Astrocyte (in vitro differentiated cells and primary cell): ENCODE data around the gene AZGP1. TPM values are rescaled to one million over a fixed set of nuclear protein-coding genes. Genes with fewer than 3 reads are reported as not detected.

Experiments
- DNase-seq: peaks from one replicate; pipeline ENCODE4 v3.0.0-alpha.2; 2010; ENCODE audit warnings: low read depth
- FAIRE-seq: peaks from 2 replicates; lab custom pipeline; 2011; peaks lifted over from hg19 to GRCh38; lab: Jason Lieb, UNC
- H2AFZ ChIP-seq: 2 replicates; pipeline ENCODE4 v1.6.0; 2012; ENCODE audit warnings: low read depth, low read length, inconsistent platforms
- H3K27ac ChIP-seq: 2 replicates; pipeline ENCODE4 v1.5.1; 2011; ENCODE audit warnings: low read depth, low read length, inconsistent platforms
- H3K27me3 ChIP-seq: 2 replicates; pipeline ENCODE4 v1.6.0; 2011; ENCODE audit warnings: low read length, inconsistent platforms; ENCODE audit not compliant: insufficient read depth
- H3K36me3 ChIP-seq: 2 replicates; pipeline ENCODE4 v1.5.1; 2011; ENCODE audit warnings: low read length, inconsistent platforms; ENCODE audit not compliant: insufficient read depth
- H3K4me1 ChIP-seq: 2 replicates; pipeline ENCODE4 v1.5.1; 2011; ENCODE audit warnings: low read length, inconsistent platforms; ENCODE audit not compliant: insufficient read depth
- H3K4me2 ChIP-seq: 2 replicates; pipeline ENCODE4 v1.6.0; 2012; ENCODE audit warnings: low read length, inconsistent platforms
- H3K4me3 ChIP-seq: 2 replicates; pipeline ENCODE4 v1.5.1; 2011; ENCODE audit warnings: low read depth, mild to moderate bottlenecking, low read length, inconsistent platforms; ENCODE audit not compliant: insufficient read depth
- H3K79me2 ChIP-seq: 2 replicates; pipeline ENCODE4 v1.6.0; 2012; ENCODE audit warnings: mild to moderate bottlenecking, low read length, inconsistent platforms; ENCODE audit not compliant: insufficient read depth
- H3K9ac ChIP-seq: 2 replicates; pipeline ENCODE4 v1.6.0; 2012; ENCODE audit warnings: mild to moderate bottlenecking, low read length, inconsistent platforms
- H3K9me3 ChIP-seq: 2 replicates; pipeline ENCODE4 v1.5.1; 2012; ENCODE audit warnings: low read depth, mild to moderate bottlenecking, low read length, inconsistent platforms; ENCODE audit not compliant: insufficient read depth
- H4K20me1 ChIP-seq: 2 replicates; pipeline ENCODE4 v1.6.0; 2012; ENCODE audit warnings: low read length, inconsistent platforms; ENCODE audit not compliant: insufficient read depth
- H3K27ac Mint-ChIP-seq: one replicate; pipeline ENCODE4 v1.8.0; 2021; ENCODE audit warnings: mild to moderate bottlenecking, mixed read lengths; ENCODE audit not compliant: unreplicated experiment
- H3K27me3 Mint-ChIP-seq: one replicate; pipeline ENCODE4 v1.8.0; 2021; ENCODE audit warnings: low read depth, mixed read lengths; ENCODE audit not compliant: unreplicated experiment
- H3K36me3 Mint-ChIP-seq: one replicate; pipeline ENCODE4 v1.8.0; 2021; ENCODE audit warnings: low read depth, mixed read lengths; ENCODE audit not compliant: unreplicated experiment
- H3K4me1 Mint-ChIP-seq: one replicate; pipeline ENCODE4 v1.8.0; 2021; ENCODE audit warnings: low read depth, mixed read lengths; ENCODE audit not compliant: unreplicated experiment
- H3K4me3 Mint-ChIP-seq: one replicate; pipeline ENCODE4 v1.8.0; 2021; ENCODE audit warnings: mild to moderate bottlenecking, moderate library complexity, mixed read lengths; ENCODE audit not compliant: unreplicated experiment
- H3K9me3 Mint-ChIP-seq: one replicate; pipeline ENCODE4 v1.8.0; 2021; ENCODE audit warnings: mild to moderate bottlenecking, mixed read lengths; ENCODE audit not compliant: unreplicated experiment
- EZH2 ChIP-seq: IDR thresholded peaks from 2 replicates; pipeline ENCODE4 v1.6.1; 2012; ENCODE audit warnings: mild to moderate bottlenecking, low read length, inconsistent platforms; ENCODE audit not compliant: insufficient read depth
- total RNA-seq: library from RNA; stranded (reverse); gene quantifications from 2 replicates; pipeline ENCODE4 v1.2.1, GENCODE V29; 2021
- TF ChIP-seq, protein P1 (sequence below): IDR thresholded peaks from 2 replicates; pipeline ENCODE4 v1.5.1; 2011; ENCODE audit warnings: low read depth, mild to moderate bottlenecking, inconsistent platforms, low read length, moderate library complexity; ENCODE audit not compliant: insufficient read depth

The AZGP1 gene
- total RNA-seq, 1 donor from 2014 or later: not detected

- Histone ChIP-seq H4K20me1 (no peaks in the 10 kb centered on the region), H2AFZ (no peak overlapping the region), H3K4me2 (no peak overlapping the region), H3K9ac (no peak overlapping the region), H3K36me3 (no peaks in the 10 kb centered on the region), H3K4me1 (no peaks in the 10 kb centered on the region), H3K79me2 (no peaks in the 10 kb centered on the region), H3K9me3 (no peaks in the 10 kb centered on the region), H3K27me3 (peaks cover 2% of the 10 kb centered on the region), H3K27ac (no peak overlapping the region), H3K4me3 (no peak overlapping the region)
- Mint-ChIP-seq H3K4me1 (no peaks in the 10 kb centered on the region), H3K4me3 (no peak overlapping the region), H3K27ac (no peak overlapping the region), H3K27me3 (peaks cover 2% of the 10 kb centered on the region), H3K36me3 (no peaks in the 10 kb centered on the region), H3K9me3 (peaks cover 8% of the 10 kb centered on the region)
- TF ChIP-seq, protein P1, sequence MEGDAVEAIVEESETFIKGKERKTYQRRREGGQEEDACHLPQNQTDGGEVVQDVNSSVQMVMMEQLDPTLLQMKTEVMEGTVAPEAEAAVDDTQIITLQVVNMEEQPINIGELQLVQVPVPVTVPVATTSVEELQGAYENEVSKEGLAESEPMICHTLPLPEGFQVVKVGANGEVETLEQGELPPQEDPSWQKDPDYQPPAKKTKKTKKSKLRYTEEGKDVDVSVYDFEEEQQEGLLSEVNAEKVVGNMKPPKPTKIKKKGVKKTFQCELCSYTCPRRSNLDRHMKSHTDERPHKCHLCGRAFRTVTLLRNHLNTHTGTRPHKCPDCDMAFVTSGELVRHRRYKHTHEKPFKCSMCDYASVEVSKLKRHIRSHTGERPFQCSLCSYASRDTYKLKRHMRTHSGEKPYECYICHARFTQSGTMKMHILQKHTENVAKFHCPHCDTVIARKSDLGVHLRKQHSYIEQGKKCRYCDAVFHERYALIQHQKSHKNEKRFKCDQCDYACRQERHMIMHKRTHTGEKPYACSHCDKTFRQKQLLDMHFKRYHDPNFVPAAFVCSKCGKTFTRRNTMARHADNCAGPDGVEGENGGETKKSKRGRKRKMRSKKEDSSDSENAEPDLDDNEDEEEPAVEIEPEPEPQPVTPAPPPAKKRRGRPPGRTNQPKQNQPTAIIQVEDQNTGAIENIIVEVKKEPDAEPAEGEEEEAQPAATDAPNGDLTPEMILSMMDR: no peak
- no peak for TF ChIP-seq EZH2
- no peak for FAIRE-seq
- DNase-seq: no peak
Measured at GRCh38 chr7:99949645-99950228, 26.1 kb downstream of the AZGP1 start.

- peaks cover 5% of the 10 kb centered on the region for H3K27me3 ChIP-seq
- Mint-ChIP-seq H3K27me3 (peaks cover 2% of the 10 kb centered on the region), H3K9me3 (peaks cover 12% of the 10 kb centered on the region), H3K4me3 (no peak overlapping the region), H3K4me1 (no peaks in the 10 kb centered on the region), H3K27ac (no peak overlapping the region), H3K36me3 (no peaks in the 10 kb centered on the region)
- no peak overlapping the region for H2AFZ ChIP-seq
- no peaks in the 10 kb centered on the region for H3K79me2 ChIP-seq
- H3K4me3 ChIP-seq: no peak overlapping the region
- no peak overlapping the region for H3K9ac ChIP-seq
- no peak overlapping the region for H3K4me2 ChIP-seq
- TF ChIP-seq EZH2: no peak
- TF ChIP-seq, protein P1: no peak
- H4K20me1 ChIP-seq: no peaks in the 10 kb centered on the region
- H3K4me1 ChIP-seq: no peaks in the 10 kb centered on the region
- H3K9me3 ChIP-seq: no peaks in the 10 kb centered on the region
- no peaks in the 10 kb centered on the region for H3K36me3 ChIP-seq
- DNase-seq: no peak
- FAIRE-seq: no peak
- H3K27ac ChIP-seq: no peak overlapping the region
Measured at GRCh38 chr7:99947608-99948007, 28.2 kb downstream of the AZGP1 start.

GRCh38 chr7:99944497-99945070 is 31.2 kb downstream of the AZGP1 start:
- peaks cover 5% of the 10 kb centered on the region for H3K27me3 ChIP-seq
- no peak for DNase-seq
- no peak for TF ChIP-seq EZH2
- TF ChIP-seq, protein P1: no peak
- H3K9ac ChIP-seq: no peak overlapping the region
- no peak overlapping the region for H3K27ac ChIP-seq
- H3K4me1 ChIP-seq: no peaks in the 10 kb centered on the region
- no peaks in the 10 kb centered on the region for H3K9me3 ChIP-seq
- no peaks in the 10 kb centered on the region for H3K36me3 Mint-ChIP-seq
- no peaks in the 10 kb centered on the region for H3K79me2 ChIP-seq
- H3K9me3 Mint-ChIP-seq: peaks cover 4% of the 10 kb centered on the region
- no peaks in the 10 kb centered on the region for H3K36me3 ChIP-seq
- H3K27me3 Mint-ChIP-seq: peaks cover 2% of the 10 kb centered on the region
- no peak for FAIRE-seq
- H3K4me3 Mint-ChIP-seq: no peak overlapping the region
- H3K4me1 Mint-ChIP-seq: no peaks in the 10 kb centered on the region
- no peak overlapping the region for H3K4me3 ChIP-seq
- H2AFZ ChIP-seq: no peak overlapping the region
- H3K27ac Mint-ChIP-seq: no peak overlapping the region
- no peak overlapping the region for H3K4me2 ChIP-seq
- H4K20me1 ChIP-seq: no peaks in the 10 kb centered on the region
